Suprapubic skin (tissue), 4 donors: ENCODE results near the gene TNIK. TPM values are rescaled to one million over a fixed set of nuclear protein-coding genes. Genes with fewer than 3 reads are reported as not detected.

Source experiments
- DNase-seq, 2 donors: peaks; one replicate each; pipeline ENCODE4 v3.0.0-alpha.2; 2019; ENCODE audit warnings: low spot score in 2 of 2
- H3K27ac ChIP-seq: fragments of 200-600 bp; sonication (generic); one replicate; pipeline ENCODE4 v1.5.1; 2019
- H3K27me3 ChIP-seq: fragments of 200-600 bp; sonication (generic); one replicate; pipeline ENCODE4 v1.5.1; 2019
- H3K36me3 ChIP-seq: fragments of 200-600 bp; sonication (generic); one replicate; pipeline ENCODE4 v1.5.1; 2019
- H3K4me1 ChIP-seq: fragments of 200-600 bp; sonication (generic); one replicate; pipeline ENCODE4 v1.5.1; 2019
- H3K4me3 ChIP-seq: fragments of 200-600 bp; sonication (generic); one replicate; pipeline ENCODE4 v1.5.1; 2019; ENCODE audit warnings: mild to moderate bottlenecking
- H3K9me3 ChIP-seq: fragments of 200-600 bp; sonication (generic); one replicate; pipeline ENCODE4 v1.5.1; 2019
- CTCF ChIP-seq, 2 donors: fragments of 200-600 bp in 1 of 2; fragments of 450-650 bp in 1 of 2; sonication (generic) in 1 of 2; IDR thresholded peaks; one replicate each; pipeline ENCODE4 v1.5.1; 2016 to 2019; ENCODE audit warnings: antibody characterized with exemption in 2 of 2, mild to moderate bottlenecking in 1 of 2, moderate library complexity in 1 of 2
- EP300 ChIP-seq: sonication (generic); formaldehyde crosslinking; IDR thresholded peaks from one replicate; pipeline ENCODE4 v1.6.1; 2017; ENCODE audit warnings: antibody characterized with exemption
- POLR2A ChIP-seq, 2 donors: fragments of 450-650 bp; IDR thresholded peaks; one replicate each; pipeline ENCODE4 v1.6.1; 2017; ENCODE audit warnings: antibody characterized with exemption in 2 of 2, mild to moderate bottlenecking in 2 of 2, moderate library complexity in 2 of 2
- POLR2AphosphoS5 ChIP-seq, 3 donors: sonication (generic); formaldehyde crosslinking; IDR thresholded peaks; one replicate each; pipeline ENCODE4 v1.6.1; 2017; ENCODE audit warnings: antibody characterized with exemption in 3 of 3
- WGBS: methylation state at CpG from one replicate; pipeline ENCODE4 v1.1.5; 2018; 5-methylcytosine and 5-hydroxymethylcytosine counted together
- total RNA-seq, 4 donors: library from RNA; depleted of rRNA; stranded (reverse); fragments of >200 nt; gene quantifications; one replicate each; pipeline ENCODE4 v1.1.0, GENCODE V29; 2016

Gene TNIK
- total RNA-seq, 4 donors from 2014 or later: 2.0 to 4.3 (median 3.1) TPM

DNA sequence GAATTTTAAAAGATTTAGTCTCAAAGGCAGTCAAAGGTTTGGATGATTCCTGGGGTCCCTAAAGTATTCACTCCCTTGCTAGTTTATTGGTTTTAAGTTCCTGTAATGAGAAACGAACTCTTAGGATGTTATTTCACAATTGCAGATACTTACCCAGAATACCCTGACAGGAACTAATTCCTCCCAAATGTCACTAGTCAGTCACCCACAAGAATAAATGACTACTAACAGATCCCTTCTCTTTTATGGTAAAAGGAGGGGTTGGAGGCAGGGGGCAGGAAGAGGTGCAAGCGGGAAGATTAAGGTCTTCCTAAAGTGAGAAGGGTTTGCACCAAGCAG is 259.5 kb downstream of the TNIK start:
- Histone ChIP-seq H3K36me3 (no peaks in the 10 kb centered on the region), H3K4me1 (no peaks in the 10 kb centered on the region), H3K4me3 (no peak overlapping the region), H3K27ac (no peak overlapping the region), H3K27me3 (no peaks in the 10 kb centered on the region), H3K9me3 (no peaks in the 10 kb centered on the region)
- 89% methylated on average over 2 of the region's 2 CpGs for WGBS
- TF ChIP-seq POLR2AphosphoS5 (IDR thresholded peaks at IDR 0.05) (no peak), POLR2A (IDR thresholded peaks at IDR 0.05) (no peak), CTCF (IDR thresholded peaks at IDR 0.05) (no peak), EP300 (no peak)
- DNase-seq: no peak

DNA sequence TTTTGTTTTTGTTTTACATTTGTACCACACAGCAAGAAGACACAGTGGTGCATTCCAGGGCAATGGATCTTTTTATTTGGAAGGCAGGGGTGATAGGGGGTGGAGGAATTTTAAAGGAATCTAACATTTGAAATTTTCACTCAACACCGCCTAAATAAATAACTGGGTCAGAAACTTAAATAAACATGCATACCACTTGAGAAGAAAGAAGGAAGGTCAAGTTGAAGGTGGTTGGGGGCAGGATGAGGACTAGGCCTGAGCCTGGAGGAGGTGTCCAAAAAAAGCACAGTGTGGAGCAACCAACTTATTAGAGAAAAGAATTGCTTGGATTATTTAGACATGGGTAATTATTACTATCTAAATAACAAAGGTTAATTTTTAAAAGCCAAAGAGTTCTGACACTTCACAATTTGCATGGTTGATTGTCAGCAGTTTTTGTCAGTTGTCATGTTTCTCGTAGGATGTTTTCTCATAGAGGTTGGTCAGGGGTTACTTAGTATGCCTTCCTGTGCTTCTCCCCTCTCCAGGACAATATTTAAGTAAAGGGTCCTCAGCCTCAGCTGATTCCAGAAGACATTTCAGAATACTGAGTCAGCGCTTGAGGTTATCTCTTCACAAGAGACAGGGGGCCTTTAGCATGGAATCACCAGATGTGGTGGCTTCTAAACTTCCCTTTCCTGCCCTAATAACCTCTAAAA is 260.0 kb downstream of the TNIK start:
- H3K4me1 ChIP-seq: no peaks in the 10 kb centered on the region
- TF ChIP-seq EP300 (no peak), CTCF (IDR thresholded peaks at IDR 0.05) (no peak), POLR2AphosphoS5 (IDR thresholded peaks at IDR 0.05) (no peak), POLR2A (IDR thresholded peaks at IDR 0.05) (no peak)
- H3K4me3 ChIP-seq: no peak overlapping the region
- H3K36me3 ChIP-seq: no peaks in the 10 kb centered on the region
- no peaks in the 10 kb centered on the region for H3K9me3 ChIP-seq
- H3K27me3 ChIP-seq: no peaks in the 10 kb centered on the region
- H3K27ac ChIP-seq: no peak overlapping the region
- 75% methylated on average over 3 of the region's 3 CpGs for WGBS
- DNase-seq: no peak

- TF ChIP-seq POLR2A (IDR thresholded peaks at IDR 0.05) (no peak), POLR2AphosphoS5 (IDR thresholded peaks at IDR 0.05) (no peak), EP300 (no peak), CTCF (IDR thresholded peaks at IDR 0.05) (no peak)
These were observed 260.8 kb downstream of the TNIK start for GRCh38 chr3:171199473-171199829.

GRCh38 chr3:171198781-171199472 is 261.3 kb downstream of the TNIK start:
- no peak for DNase-seq
- TF ChIP-seq EP300: no peak
- no peak for TF ChIP-seq CTCF (IDR thresholded peaks at IDR 0.05)
- Histone ChIP-seq H3K9me3 (no peaks in the 10 kb centered on the region), H3K27ac (no peak overlapping the region), H3K4me3 (no peak overlapping the region), H3K36me3 (no peaks in the 10 kb centered on the region), H3K27me3 (no peaks in the 10 kb centered on the region), H3K4me1 (no peaks in the 10 kb centered on the region)
- WGBS: 88% methylated on average over 3 of the region's 3 CpGs

More at GRCh38 chr3:171199473-171199829, 260.8 kb downstream of the TNIK start:
- no peak overlapping the region for H3K27ac ChIP-seq
- H3K4me3 ChIP-seq: no peak overlapping the region
- no peaks in the 10 kb centered on the region for H3K36me3 ChIP-seq
- DNase-seq: no peak
- H3K4me1 ChIP-seq: no peaks in the 10 kb centered on the region
- 88% methylated on average over 3 of the region's 3 CpGs for WGBS
- no peaks in the 10 kb centered on the region for H3K9me3 ChIP-seq
- no peaks in the 10 kb centered on the region for H3K27me3 ChIP-seq

DNA sequence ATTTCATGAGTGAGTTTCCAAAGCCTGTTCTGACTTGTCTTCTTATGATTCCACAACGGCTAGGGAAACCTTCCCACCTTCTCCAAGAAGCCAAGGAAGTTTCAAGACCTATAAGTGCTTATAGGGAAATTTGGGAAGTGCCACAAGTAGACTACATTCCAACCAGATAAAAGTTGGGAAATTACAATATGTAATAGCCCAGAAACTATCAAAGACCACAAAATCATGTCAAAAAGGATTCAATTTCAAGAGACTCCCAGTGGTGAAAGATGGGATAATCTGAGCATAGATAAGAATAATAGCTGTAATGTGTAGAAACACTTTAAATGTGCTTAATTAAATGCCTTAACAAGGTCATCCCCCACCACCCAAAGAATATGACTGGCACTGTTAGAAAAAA is 264.5 kb downstream of the TNIK start:
- no peak for DNase-seq
- H3K4me3 ChIP-seq: no peak overlapping the region
- H3K36me3 ChIP-seq: no peaks in the 10 kb centered on the region
- H3K4me1 ChIP-seq: no peaks in the 10 kb centered on the region
- TF ChIP-seq POLR2A (IDR thresholded peaks at IDR 0.05): no peak
- TF ChIP-seq EP300: no peak
- no peak for TF ChIP-seq CTCF (IDR thresholded peaks at IDR 0.05)
- TF ChIP-seq POLR2AphosphoS5 (IDR thresholded peaks at IDR 0.05): no peak
- no peaks in the 10 kb centered on the region for H3K27me3 ChIP-seq
- H3K27ac ChIP-seq: no peak overlapping the region
- H3K9me3 ChIP-seq: no peaks in the 10 kb centered on the region
- 59% methylated on average over 1 of the region's 1 CpG for WGBS
